Natural killer cell (primary cell): ENCODE results near the gene EXOC6B. TPM values are rescaled to one million over a fixed set of nuclear protein-coding genes. Genes with fewer than 3 reads are reported as not detected.

Source experiments
- ATAC-seq, 3 donors: fragments of 150-1000 bp in 2 of 3; fragments of 200-7000 bp in 1 of 3; cut with Tn5 transposase; 1 replicate in 1 of 3; 2 replicates in 2 of 3; pipeline ENCODE4 v1.10.0; 2021; ENCODE audit warnings: mild to moderate bottlenecking in 2 of 3, moderate library complexity in 2 of 3
- DNase-seq, 2 donors: peaks; one replicate each; pipeline versions ENCODE4 v3.0.0 to v3.0.0-alpha.2; 2013 to 2021; ENCODE audit warnings: mixed read lengths in 1 of 2
- H3K27ac ChIP-seq: one replicate; pipeline ENCODE4 v1.5.1; 2013; ENCODE audit warnings: mild to moderate bottlenecking, low read length
- H3K27me3 ChIP-seq: one replicate; pipeline ENCODE4 v1.6.1; 2013; ENCODE audit warnings: low read length; ENCODE audit not compliant: control insufficient read depth, insufficient read depth
- H3K36me3 ChIP-seq: one replicate; pipeline ENCODE4 v1.6.1; 2013; ENCODE audit warnings: low read length; ENCODE audit not compliant: control insufficient read depth, insufficient read depth
- H3K4me1 ChIP-seq: one replicate; pipeline ENCODE4 v1.6.1; 2013; ENCODE audit warnings: low read length; ENCODE audit not compliant: control insufficient read depth, insufficient read depth
- H3K4me3 ChIP-seq: one replicate; pipeline ENCODE4 v1.5.1; 2013; ENCODE audit warnings: low read length
- H3K9me3 ChIP-seq: one replicate; pipeline ENCODE4 v1.6.1; 2013; ENCODE audit warnings: low read length; ENCODE audit not compliant: control insufficient read depth, insufficient read depth
- H3K27ac Mint-ChIP-seq, 2 donors: one replicate each; pipeline ENCODE4 v1.8.0; 2022; ENCODE audit warnings: mild to moderate bottlenecking in 2 of 2, mixed read lengths in 2 of 2, moderate library complexity in 1 of 2
- H3K27me3 Mint-ChIP-seq, 2 donors: one replicate each; pipeline ENCODE4 v1.8.0; 2022; ENCODE audit warnings: low read depth in 2 of 2, mixed read lengths in 2 of 2
- H3K36me3 Mint-ChIP-seq: one replicate; pipeline ENCODE4 v1.8.0; 2022; ENCODE audit warnings: mixed read lengths
- H3K4me1 Mint-ChIP-seq, 2 donors: one replicate each; pipeline ENCODE4 v1.8.0; 2022; ENCODE audit warnings: mixed read lengths in 2 of 2
- H3K4me3 Mint-ChIP-seq: one replicate; pipeline ENCODE4 v1.8.0; 2022; ENCODE audit warnings: mild to moderate bottlenecking, moderate library complexity, mixed read lengths
- H3K9me3 Mint-ChIP-seq, 2 donors: one replicate each; pipeline ENCODE4 v1.8.0; 2022; ENCODE audit warnings: mixed read lengths in 2 of 2
- CTCF ChIP-seq: fragments of 200-600 bp; IDR thresholded peaks from one replicate; pipeline ENCODE4 v1.8.0; 2022; ENCODE audit warnings: antibody characterized with exemption
- WGBS: methylation state at CpG from one replicate; pipeline ENCODE4 v1.1.7; 2013; ENCODE audit warnings: missing lambda C conversion rate; ENCODE audit not compliant: insufficient coverage; 5-methylcytosine and 5-hydroxymethylcytosine counted together
- intact Hi-C: fragments of 100-400 bp; cut with micrococcal nuclease; formaldehyde crosslinking; loops from one replicate; pipeline ENCODE4 v1.14.2; 2022
- total RNA-seq, 4 donors: library from RNA; stranded (reverse); fragments of 120-200 nt in 1 of 4; gene quantifications; one replicate each; pipeline versions ENCODE4 v1.2.3 to v1.2.4, GENCODE V29; 2013 to 2022

EXOC6B gene
- total RNA-seq, 3 donors from 2014 or later (not counting 1 experiment from before 2014, with no cell fraction given), result 16.6 to 17.2 (median 17.1) TPM

- WGBS, result 85% methylated on average over 2 of the region's 3 CpGs
Measured at GRCh38 chr2:72847534-72848315, 21.9 kb upstream of the EXOC6B start.

DNA sequence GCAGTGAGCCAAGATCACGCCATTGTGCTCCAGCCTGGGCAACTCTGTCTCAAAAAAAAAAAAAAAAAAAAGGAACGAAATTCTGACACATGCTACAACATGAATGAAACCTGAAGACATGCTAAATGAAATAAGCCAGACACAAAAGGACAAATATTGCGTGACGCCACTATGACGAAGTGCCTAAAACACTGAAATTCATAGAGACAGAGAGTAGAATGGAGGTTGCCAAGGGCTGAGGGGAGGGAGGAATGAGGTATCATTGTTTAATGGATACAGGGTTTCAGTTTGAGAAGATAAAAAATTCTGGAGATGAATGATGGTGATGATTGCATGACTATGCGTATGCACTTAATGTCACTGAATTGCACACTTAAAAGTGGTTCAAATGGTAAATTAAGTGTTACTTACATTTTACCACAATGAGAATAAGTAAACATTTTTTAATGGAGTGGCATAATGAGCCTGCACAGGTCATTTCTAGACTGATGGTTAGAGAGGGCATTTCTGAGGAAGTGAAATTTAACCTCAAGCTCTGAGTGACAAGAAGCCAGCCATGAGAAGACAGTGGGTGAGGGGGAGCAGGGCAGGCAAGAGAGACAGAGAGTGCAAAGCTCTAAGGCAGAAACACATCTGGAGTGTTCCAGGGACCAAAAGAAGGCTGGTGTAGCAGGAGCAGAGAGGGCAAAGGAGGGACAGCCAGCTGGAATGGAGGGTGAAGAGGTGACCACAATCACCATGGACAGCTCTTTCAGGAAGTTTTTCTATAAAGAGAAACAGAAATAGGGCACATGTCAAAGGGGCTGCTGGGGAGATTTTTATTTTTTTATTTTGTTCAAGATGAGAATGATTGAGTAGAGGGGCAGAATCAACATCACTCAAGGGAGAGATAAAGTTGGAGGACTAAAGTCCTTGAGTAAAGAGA lies 20.6 kb upstream of the EXOC6B start:
- peak in 1 of 3 donors; percentile 22 for ATAC-seq
- intact Hi-C loops, result no loop called here
- 76% methylated on average over 5 of the region's 6 CpGs for WGBS
- no peaks in the 10 kb centered on the region for H3K9me3 Mint-ChIP-seq
- no peak for DNase-seq
- no peak overlapping the region for H3K4me3 ChIP-seq
- no peaks in the 10 kb centered on the region for H3K36me3 ChIP-seq
- H3K36me3 Mint-ChIP-seq, result no peaks in the 10 kb centered on the region
- no peak overlapping the region for H3K27ac Mint-ChIP-seq
- TF ChIP-seq CTCF, result no peak
- no peak overlapping the region for H3K27ac ChIP-seq
- H3K4me3 Mint-ChIP-seq, result no peak overlapping the region
- H3K9me3 ChIP-seq, result no peaks in the 10 kb centered on the region
- H3K4me1 Mint-ChIP-seq, result no peaks in the 10 kb centered on the region
- H3K27me3 Mint-ChIP-seq, result peaks cover 0 to 14% of the 10 kb centered on the region in 2 donors
- H3K4me1 ChIP-seq, result no peaks in the 10 kb centered on the region
- no peaks in the 10 kb centered on the region for H3K27me3 ChIP-seq

More at GRCh38 chr2:72847534-72848315, 21.9 kb upstream of the EXOC6B start:
- DNase-seq (no peak), ATAC-seq (no peak)
- H3K4me3 ChIP-seq, result no peak overlapping the region
- no peak overlapping the region for H3K27ac ChIP-seq
- Mint-ChIP-seq H3K27me3 (peaks cover 0 to 11% of the 10 kb centered on the region in 2 donors), H3K4me1 (no peaks in the 10 kb centered on the region), H3K4me3 (no peak overlapping the region), H3K36me3 (no peaks in the 10 kb centered on the region), H3K9me3 (no peaks in the 10 kb centered on the region), H3K27ac (no peak overlapping the region)
- no peaks in the 10 kb centered on the region for H3K27me3 ChIP-seq
- H3K9me3 ChIP-seq, result no peaks in the 10 kb centered on the region
- no peak for TF ChIP-seq CTCF
- no peaks in the 10 kb centered on the region for H3K36me3 ChIP-seq
- intact Hi-C loops, result no loop called here
- no peaks in the 10 kb centered on the region for H3K4me1 ChIP-seq

DNA sequence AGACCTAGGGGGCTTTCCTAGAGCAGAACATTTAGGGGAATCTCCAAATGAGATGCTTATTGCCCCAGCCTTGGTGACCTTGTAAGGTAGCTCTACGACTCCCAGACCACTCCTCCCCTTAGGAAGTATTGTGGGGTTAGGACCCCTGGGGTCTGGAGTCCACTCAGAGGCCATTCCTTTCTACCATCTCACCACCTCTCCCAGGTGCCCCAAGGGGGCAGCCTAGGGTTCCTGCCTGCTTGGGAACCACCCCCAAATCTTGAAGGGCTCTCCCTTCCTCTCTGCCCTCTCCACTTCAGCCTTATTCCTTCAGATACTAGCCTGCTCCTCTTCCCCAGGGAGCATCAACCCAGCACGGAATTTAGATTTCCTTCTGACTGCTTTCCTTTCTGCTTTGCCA lies 17.5 kb upstream of the EXOC6B start:
- Histone ChIP-seq H3K27me3 (no peaks in the 10 kb centered on the region), H3K4me3 (no peak overlapping the region), H3K4me1 (no peaks in the 10 kb centered on the region), H3K27ac (no peak overlapping the region), H3K36me3 (no peaks in the 10 kb centered on the region), H3K9me3 (no peaks in the 10 kb centered on the region)
- intact Hi-C loops, result no loop called here
- Mint-ChIP-seq H3K4me1 (no peaks in the 10 kb centered on the region), H3K27me3 (peaks cover 7 to 21% of the 10 kb centered on the region in 2 donors), H3K36me3 (no peaks in the 10 kb centered on the region), H3K4me3 (no peak overlapping the region), H3K27ac (no peak overlapping the region), H3K9me3 (no peaks in the 10 kb centered on the region)
- no peak for DNase-seq
- TF ChIP-seq CTCF, result no peak
- WGBS, result no CpG with 5 or more reads among the region's 2 CpGs
- ATAC-seq, result no peak
